Peyer's patch (tissue), 4 donors: Measurements from ENCODE around the gene HIPK4.

Experiments
- POLR2A ChIP-seq, 2 donors: fragments of 450-650 bp; IDR thresholded peaks; one replicate each; pipeline ENCODE4 v1.5.1; 2017; ENCODE audit warnings: antibody characterized with exemption in 2 of 2, mild to moderate bottlenecking in 2 of 2, moderate library complexity in 2 of 2
- TF ChIP-seq, protein P1 (sequence below), 6 experiments: fragments of 450-650 bp in 4 of 6; fragments of 200-600 bp in 2 of 6; sonication (generic) in 1 of 6; IDR thresholded peaks; one replicate each; pipeline ENCODE4 v1.5.1; 2017 to 2019; ENCODE audit warnings: antibody characterized with exemption in 6 of 6, mild to moderate bottlenecking in 3 of 6, moderate library complexity in 1 of 6

DNA sequence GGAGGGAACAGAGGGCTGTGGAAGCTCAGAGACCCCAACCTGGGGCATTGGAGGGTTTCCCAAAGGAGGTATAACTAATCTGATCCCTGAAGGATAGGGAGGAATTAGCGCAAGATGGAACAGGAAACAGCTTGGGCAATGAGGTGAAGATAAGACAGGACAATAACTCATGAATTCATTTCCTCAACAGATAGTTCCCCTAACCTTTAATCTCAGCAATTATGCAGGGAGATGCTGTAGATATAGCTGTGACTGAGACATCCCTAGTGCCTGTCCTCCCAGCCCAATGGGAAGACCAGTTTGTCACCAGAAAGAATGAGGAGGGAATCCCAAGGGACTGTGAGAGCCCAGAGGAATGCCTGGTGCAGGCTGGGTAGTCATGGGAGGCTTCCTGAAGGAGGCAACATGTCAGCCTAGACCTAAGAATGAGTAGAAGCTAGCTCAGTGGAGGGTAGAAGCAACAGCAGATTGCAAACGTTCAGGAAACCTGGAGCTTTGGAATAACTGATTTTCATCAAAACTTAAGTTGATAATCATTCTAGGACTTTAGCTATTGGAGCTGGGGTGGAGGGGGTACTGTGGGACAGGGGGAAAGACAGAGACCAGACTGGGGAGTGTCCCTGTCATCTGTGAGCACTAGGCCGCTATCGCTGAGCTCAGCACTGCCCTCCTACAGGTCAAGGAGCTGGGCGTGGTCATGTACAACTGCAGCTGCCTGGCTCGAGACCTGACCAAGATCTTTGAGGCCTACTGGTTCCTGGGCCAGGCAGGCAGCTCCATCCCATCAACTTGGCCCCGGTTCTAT is 18.8 kb downstream of the HIPK4 start:
- TF ChIP-seq, protein P1, sequence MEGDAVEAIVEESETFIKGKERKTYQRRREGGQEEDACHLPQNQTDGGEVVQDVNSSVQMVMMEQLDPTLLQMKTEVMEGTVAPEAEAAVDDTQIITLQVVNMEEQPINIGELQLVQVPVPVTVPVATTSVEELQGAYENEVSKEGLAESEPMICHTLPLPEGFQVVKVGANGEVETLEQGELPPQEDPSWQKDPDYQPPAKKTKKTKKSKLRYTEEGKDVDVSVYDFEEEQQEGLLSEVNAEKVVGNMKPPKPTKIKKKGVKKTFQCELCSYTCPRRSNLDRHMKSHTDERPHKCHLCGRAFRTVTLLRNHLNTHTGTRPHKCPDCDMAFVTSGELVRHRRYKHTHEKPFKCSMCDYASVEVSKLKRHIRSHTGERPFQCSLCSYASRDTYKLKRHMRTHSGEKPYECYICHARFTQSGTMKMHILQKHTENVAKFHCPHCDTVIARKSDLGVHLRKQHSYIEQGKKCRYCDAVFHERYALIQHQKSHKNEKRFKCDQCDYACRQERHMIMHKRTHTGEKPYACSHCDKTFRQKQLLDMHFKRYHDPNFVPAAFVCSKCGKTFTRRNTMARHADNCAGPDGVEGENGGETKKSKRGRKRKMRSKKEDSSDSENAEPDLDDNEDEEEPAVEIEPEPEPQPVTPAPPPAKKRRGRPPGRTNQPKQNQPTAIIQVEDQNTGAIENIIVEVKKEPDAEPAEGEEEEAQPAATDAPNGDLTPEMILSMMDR (IDR thresholded peaks at IDR 0.05) = no peak
- TF ChIP-seq POLR2A (IDR thresholded peaks at IDR 0.05) = no peak
